ENCODE results near the gene TTLL13.
A peak's percentile ranks its signal among the peaks of the same experiment; 100 is the strongest.

Gene TTLL13

DNA sequence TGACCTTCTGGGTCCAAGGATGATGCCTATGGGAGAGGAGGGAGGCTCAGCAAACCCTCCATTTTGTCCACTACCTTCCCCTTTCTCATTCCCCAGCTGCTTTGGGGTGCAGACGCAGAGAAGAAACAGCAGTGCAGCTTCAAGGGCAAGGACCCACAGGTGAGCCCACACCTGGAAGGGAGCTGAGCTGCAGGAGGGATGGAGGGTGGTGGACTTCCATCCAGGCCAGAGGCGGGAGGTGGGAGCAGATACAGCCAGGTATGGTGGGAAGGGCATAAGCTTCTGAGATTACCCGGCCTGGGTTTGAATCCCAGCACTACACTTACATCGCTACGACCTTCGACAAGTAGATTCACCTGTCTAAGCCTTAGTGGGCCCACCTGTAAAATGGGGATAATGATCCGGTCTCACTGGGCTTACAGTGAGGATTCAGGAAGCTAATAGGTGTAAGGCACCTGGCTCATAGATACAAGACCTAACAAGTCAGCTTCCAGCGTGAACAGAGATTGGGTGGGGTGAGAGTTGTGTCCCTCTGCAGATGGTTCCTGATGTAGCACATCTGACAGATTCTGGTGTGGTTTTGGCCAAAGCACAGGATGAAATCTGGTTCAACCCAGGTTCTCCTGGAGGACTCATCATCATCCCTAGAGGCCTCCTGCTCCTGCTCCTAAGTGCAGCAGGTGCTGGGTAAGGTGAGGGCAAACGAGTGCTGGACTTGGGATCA is 31.5 kb upstream of the TTLL13 start:
- no peak for DNase-seq (ENCODE audit: low read depth)

DNA sequence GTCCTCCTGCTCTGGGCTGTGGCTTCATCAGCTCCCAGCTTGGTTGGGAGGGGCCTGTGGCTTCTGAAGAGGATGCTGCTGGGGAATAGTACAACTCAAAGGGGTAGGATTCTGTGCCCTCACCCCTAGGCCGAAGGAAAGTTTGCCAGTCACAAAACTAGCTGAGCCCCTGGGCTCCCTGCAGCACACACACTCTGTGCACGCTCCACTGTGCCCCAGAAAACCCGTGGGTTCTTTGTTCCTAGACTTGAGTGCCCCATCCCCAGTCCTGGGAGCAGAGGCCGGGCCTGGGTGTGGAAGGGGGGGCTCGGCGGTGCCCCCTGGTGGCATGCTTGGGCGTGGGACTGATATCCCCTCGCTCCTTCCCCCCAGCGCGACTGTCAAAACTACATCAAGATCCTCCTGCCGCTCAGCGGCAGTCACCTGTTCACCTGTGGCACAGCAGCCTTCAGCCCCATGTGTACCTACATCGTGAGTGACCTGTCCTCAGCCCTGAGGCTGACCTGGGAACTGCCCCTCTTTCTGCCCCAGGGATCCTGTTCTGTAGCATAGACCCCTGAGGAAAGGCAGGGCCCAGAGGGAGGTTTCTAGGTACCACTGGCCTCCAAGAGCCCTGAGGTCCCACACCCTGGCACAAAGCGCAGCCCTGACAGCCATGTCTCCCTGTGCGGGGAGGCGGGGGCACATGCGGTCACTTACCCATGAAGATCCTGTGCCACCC is 29.8 kb upstream of the TTLL13 start:
- DNase-seq (ENCODE audit: low read depth): no peak

DNA sequence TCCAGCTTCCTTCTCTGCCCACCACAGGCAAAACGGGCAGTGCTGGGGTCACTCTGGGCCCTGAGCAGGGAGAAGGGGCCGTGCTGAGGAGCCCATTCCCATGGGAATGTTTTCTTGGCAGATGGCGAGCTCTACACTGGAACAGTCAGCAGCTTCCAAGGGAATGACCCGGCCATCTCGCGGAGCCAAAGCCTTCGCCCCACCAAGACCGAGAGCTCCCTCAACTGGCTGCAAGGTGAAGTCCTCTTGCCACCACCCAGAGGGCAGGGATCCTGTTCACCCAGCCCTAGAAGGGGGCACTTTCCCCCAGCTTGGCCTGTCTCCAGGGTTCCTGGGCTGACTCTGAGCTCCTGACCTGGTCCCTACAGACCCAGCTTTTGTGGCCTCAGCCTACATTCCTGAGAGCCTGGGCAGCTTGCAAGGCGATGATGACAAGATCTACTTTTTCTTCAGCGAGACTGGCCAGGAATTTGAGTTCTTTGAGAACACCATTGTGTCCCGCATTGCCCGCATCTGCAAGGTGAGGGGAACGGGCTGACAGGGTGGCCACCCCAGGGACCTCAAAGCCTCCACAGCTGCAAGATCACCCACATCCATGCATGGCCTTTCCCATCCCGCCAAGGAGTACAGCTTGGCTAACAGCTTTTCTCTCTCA is 28.0 kb upstream of the TTLL13 start:
- peak; percentile 64 for DNase-seq (ENCODE audit: low read depth)

DNA sequence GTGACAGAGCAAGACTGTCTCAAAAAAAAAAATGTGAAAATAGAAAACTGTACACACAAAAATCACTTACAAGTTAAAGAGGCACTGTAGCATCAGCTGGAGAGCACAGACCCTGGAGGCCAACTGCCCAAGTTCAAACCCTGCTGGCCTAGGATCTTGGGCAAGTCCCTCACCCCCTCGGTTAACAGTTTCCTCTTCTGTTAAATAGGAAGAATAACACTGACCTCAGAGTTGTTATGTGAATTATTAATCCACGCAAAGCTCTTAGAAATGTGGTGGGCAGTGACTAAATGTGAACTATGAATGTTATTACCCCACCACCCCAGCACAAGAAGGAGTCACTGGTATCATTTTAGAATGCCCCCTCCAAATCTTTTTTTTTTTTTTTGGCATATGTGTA is 26.8 kb upstream of the TTLL13 start:
- no peak for DNase-seq (ENCODE audit: low read depth)

DNA sequence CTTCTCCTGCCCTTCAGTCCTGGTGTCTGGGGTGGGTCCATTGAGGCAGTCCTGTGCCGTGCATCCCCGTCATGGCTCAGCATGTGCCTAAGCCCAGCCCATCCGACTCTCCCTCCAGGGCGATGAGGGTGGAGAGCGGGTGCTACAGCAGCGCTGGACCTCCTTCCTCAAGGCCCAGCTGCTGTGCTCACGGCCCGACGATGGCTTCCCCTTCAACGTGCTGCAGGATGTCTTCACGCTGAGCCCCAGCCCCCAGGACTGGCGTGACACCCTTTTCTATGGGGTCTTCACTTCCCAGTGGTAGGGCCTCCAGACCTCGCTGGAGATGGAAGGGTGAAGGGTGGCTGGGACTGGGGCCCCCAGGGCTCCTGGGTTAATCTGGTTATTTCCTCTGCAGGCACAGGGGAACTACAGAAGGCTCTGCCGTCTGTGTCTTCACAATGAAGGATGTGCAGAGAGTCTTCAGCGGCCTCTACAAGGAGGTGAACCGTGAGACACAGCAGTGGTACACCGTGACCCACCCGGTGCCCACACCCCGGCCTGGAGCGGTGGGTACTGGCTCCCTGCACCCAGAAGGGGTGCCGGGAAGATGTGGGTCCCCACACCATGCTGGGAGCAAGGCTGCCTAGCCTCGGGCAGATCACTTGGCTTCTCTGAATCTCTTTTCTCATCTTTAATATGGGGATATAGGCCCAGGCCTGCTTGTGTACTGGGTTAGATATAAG is 25.8 kb upstream of the TTLL13 start:
- no peak for DNase-seq (ENCODE audit: low read depth)

DNA sequence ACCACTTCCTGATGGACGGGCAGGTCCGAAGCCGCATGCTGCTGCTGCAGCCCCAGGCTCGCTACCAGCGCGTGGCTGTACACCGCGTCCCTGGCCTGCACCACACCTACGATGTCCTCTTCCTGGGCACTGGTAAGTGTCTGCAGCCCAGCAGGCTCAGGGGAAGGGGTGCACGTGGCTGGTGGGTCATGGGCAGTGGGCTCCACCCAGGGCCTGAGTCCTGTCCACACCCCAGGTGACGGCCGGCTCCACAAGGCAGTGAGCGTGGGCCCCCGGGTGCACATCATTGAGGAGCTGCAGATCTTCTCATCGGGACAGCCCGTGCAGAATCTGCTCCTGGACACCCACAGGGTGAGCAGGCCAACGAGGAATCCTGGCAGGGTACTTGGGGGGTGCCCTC is 24.3 kb upstream of the TTLL13 start:
- no peak for DNase-seq (ENCODE audit: low read depth)

DNA sequence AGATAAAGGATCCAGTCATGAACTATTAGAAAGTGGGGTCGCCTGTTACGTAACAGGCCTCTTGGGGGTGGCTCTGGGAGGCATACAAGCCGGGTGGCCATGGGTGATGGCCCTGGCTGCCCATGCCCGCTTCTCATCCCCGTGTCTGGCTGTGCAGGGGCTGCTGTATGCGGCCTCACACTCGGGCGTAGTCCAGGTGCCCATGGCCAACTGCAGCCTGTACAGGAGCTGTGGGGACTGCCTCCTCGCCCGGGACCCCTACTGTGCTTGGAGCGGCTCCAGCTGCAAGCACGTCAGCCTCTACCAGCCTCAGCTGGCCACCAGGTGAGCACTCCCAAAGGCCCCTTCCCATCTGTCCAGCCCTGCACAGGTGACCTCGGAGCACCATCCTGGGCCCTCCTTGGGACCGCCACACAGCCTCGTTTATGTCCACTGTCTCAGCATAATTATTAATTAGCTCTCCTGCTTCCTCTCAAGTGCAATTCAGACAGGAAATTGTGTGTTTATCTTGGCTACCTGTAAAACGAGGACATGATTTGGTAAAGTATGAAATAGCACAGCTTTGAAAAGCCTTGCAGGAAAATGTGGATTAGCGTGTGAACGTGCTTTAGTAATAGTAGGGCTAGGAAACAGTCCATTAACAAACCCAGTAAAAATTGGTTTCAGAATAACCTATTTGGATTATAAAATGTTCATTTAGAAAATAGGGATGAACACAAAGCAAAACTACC is 23.7 kb upstream of the TTLL13 start:
- DNase-seq (ENCODE audit: low read depth): no peak

DNA sequence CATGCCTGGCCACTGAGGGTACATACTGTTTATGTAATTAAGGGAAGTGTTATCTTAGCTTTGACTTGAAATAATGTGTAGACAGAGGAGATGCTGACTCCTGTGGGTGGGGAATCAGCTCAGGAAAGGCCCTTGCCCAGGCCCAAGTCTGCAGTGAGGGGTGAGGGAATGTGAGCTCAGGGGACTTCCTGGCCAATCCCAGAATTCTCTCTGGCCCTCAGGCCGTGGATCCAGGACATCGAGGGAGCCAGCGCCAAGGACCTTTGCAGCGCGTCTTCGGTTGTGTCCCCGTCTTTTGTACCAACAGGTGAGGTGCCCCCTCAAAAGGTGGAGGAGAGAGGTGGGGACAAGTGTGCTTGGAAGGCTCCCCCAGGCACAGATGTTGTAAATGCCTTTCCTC is 22.0 kb upstream of the TTLL13 start:
- no peak for DNase-seq (ENCODE audit: low read depth)

DNA sequence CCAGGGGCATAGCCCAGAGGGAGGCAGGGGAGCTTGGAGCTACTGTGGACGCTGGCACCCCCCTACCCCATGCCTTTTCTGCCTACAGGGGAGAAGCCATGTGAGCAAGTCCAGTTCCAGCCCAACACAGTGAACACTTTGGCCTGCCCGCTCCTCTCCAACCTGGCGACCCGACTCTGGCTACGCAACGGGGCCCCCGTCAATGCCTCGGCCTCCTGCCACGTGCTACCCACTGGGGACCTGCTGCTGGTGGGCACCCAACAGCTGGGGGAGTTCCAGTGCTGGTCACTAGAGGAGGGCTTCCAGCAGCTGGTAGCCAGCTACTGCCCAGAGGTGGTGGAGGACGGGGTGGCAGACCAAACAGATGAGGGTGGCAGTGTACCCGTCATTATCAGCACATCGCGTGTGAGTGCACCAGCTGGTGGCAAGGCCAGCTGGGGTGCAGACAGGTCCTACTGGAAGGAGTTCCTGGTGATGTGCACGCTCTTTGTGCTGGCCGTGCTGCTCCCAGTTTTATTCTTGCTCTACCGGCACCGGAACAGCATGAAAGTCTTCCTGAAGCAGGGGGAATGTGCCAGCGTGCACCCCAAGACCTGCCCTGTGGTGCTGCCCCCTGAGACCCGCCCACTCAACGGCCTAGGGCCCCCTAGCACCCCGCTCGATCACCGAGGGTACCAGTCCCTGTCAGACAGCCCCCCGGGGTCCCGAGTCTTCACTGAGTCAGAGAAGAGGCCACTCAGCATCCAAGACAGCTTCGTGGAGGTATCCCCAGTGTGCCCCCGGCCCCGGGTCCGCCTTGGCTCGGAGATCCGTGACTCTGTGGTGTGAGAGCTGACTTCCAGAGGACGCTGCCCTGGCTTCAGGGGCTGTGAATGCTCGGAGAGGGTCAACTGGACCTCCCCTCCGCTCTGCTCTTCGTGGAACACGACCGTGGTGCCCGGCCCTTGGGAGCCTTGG is 21.3 kb upstream of the TTLL13 start:
- DNase-seq (ENCODE audit: low read depth): no peak

DNA sequence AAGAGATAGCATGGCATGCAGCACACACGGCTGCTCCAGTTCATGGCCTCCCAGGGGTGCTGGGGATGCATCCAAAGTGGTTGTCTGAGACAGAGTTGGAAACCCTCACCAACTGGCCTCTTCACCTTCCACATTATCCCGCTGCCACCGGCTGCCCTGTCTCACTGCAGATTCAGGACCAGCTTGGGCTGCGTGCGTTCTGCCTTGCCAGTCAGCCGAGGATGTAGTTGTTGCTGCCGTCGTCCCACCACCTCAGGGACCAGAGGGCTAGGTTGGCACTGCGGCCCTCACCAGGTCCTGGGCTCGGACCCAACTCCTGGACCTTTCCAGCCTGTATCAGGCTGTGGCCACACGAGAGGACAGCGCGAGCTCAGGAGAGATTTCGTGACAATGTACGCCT is 20.4 kb upstream of the TTLL13 start:
- DNase-seq (ENCODE audit: low read depth): no peak

DNA sequence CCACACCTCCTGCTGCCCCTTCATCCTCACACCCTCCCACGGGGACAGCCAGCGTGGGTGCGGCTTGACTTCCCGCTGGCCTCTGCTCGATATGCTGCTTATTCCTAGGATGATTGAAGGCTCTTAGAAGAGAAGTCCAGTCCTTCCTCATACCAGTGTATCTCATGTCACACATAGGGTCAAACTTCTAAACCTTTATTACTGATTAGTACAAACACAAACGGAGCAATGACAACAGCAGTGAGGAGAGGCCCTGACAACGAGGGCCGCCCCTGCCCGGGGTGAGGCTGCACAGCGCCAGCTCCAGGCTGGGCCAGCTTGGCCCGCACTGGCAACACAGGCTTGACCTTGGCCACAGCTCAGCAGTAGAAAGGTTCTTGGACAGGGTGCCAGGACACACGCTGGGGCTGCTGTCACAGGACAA is 19.3 kb upstream of the TTLL13 start:
- no peak for DNase-seq (ENCODE audit: low read depth)

DNA sequence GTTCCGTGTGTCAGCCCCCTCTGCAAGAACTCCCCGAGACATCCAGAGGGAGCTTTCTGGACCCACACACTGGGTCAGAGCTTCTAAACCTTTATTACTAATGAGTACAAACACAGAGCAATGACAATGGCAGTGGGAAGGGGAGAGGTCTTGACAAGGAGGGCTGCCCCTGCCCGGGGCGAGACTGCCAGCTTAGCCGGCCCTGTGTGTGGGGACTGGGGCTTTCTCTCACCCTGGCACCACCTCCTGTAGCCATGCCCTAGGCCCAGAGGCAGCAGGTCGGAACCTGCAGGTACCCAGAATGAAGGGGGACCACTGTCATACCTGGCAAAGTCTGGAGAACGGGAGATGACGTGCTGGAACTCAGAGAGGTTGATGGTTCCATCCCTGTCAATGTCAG is 18.7 kb upstream of the TTLL13 start:
- no peak for DNase-seq (ENCODE audit: low read depth)

DNA sequence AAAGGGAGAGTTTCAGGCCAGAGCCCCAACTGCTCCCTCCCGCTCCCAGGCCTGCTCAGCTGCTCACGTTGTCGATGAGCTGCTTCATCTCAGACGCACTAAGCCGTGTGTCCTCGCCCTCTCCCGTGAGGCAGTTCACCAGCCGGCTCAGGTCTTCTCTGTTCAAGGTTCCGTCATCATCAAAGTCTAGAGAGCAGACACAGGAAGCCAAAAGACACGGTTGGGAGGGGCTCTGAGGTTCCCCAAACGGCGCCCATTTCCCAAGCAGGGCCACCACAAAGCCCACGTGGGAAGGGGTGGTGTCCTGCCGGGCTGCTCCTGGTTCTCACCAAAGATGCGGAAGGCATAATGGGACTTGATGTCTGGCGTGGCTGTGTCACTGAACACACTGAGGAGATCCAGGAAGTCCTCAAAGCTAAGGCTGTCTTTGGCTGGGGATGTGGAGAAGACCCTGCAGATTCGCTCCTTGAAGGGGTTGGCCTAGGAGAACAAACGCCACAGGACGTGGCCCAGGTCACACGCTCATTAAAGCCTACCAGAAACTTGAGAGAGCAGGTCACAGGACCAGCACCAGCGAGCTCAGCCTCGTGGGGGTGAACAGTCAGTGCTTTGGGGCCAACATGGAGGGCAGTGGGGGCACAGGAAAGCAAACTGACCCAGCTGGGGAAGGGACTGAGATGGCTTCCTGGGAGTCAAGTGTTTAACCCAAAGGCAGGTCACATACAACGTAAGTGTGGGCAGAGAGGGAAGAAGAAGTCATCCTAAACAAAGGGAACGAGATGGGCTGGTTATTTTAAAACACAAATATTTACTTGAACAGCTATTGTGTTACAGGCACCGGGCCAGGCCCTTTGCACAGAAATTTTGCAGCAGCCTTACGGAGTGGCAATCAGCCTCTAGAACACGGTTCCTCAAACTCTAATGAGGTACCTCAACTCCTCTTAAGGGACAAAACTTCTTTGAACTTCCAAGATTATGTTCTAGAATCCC is 18.0 kb upstream of the TTLL13 start:
- no peak for DNase-seq (ENCODE audit: low read depth)

DNA sequence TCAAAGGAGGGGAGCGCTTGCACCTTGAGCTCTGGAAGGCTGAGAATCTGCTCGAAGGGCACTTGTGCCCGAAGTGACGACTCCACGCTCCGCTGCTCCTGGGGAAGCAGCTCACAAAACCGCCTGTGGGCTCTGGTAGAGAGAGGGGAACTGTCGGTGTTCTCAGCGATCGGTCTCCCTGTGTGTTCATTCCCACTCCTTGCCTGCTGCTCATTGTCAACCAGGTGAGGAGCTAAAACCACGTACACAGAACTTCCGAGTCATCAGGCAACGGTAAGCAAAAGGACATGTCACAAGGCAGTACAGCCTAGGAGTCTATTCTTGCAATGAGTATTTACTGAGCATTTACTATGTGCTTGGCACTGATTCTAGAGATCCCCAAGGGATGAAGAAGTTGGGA is 17.2 kb upstream of the TTLL13 start:
- no peak for DNase-seq (ENCODE audit: low read depth)

DNA sequence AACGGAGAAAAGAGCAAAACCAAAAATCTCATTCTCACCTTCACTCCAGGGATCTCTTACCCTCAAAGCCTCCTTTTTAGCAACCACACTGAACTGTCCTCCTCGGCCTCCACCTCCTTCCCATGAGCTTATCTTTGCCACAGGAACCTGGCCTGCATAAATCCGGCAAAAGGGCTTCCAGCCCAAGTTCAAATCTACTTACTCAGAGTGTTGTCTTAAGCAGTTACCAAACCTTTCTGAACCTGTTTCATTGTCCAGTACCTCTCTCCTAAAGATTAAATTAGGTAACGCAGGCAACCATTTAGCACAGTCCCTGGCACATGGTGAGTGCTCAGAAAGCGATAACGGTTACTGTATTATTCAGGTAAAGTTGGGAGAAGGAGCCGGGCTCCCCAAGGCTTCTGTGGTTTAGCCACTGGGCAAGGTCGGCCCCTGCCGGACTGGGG is 16.4 kb upstream of the TTLL13 start:
- no peak for DNase-seq (ENCODE audit: low read depth)

DNA sequence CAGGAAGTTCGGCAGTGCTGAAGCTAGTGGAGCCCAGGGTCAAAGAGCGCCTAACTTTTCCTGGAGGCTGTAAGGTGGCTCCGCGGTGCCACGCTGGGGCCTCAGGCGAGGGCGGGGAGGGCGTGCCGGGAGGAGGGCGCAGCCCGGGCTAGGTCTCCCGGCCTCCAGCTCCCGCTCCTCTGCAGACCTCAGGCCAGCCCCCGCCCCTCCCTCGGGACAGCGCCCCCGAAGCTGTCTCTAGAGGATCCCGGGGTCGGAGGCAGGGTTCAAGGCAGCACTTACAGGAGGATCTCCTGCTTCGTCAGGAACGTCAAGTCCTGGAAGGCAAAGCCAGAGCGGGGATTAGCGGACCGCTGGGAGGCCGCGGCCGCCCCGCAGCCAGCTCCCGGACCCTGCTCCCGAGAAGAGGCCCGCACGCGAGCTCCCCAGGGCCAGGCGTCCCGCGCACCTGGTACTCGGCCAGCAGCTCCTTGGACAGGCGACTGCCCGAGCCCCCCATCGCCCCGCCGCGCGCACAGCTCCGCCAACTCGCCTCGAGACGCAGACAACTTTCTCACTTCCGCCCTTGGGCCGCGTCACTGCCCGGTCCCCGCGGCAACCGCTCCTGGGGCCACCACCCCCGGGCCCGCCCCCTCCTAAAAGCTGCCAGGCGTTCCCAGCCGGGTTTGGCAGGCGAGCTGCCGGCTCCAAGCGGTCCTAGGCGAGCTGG is 15.8 kb upstream of the TTLL13 start, which contains the start of gene CIB1:
TSS of gene CIB1 (minus strand) at position 555 of the 709 bp plus-strand sequence. CDS start at position 499, 56 bp downstream.
- DNase-seq (ENCODE audit: low read depth): peak; percentile 95

DNA sequence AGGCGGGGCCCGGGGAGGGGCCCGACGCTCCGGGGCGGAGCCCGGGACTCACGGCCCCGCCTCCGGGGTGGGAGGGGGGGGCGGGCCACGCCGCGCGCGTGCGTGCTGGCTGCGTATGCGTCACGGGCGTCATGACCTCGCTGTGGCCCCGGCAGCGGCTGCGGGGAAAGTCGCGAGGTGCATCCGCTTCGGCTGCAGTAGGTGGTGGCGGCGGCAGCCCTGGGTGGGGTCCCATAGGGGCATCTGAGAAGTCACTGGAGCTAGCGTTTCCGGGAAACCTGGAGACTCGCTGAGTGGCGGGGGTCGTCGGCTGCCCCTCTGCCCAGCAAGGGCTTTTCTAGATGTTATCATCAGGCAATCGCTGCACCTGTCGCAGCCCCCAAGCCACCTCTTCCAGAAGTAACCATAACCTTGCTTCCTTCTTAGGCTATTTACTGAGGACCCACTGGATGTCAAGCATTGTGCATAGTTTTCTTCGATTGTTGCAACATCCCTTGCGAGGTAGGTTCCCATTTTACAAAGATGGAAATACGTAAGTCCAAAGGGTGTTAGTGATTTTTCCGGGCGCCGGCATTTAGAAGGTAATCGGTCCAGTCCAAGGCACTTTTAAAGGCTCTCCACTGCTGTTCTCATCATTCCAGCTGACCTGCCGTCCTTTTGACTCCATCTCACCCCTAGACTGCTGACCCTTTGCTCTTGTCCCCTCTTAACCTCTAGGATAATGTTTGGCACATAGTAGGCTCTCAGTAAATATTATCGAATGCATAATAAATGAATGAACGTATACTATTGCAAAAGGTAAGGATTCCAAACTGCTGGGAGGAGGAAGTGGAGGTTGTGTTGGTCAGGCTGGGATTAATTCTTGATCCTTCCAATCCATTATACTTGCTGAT is 15.0 kb upstream of the TTLL13 start, which contains the start of gene GDPGP1:
TSS of gene GDPGP1 (plus strand) at position 114 of the 893 bp plus-strand sequence. CDS start 6,700 bp downstream, outside the sequence.
- no peak for DNase-seq (ENCODE audit: low read depth)

Measured in GM04504 (cell line).